HG03095 (cell line): ENCODE measurements around the gene ZNF469.

Source experiments
- ATAC-seq: cut with Tn5 transposase; IDR thresholded peaks from one replicate; pipeline ENCODE4 v1.9.1; 2021; ENCODE audit warnings: moderate library complexity; ENCODE audit not compliant: unreplicated experiment

Gene ZNF469

GRCh38 chr16:88347656-88348376, 34.9 kb upstream of the ZNF469 start:
- ATAC-seq = no peak

GRCh38 chr16:88348377-88349152, 34.2 kb upstream of the ZNF469 start:
- no peak for ATAC-seq

- no peak for ATAC-seq
Observed at GRCh38 chr16:88349153-88349902, 33.4 kb upstream of the ZNF469 start.

- ATAC-seq = no peak
Observed at GRCh38 chr16:88349903-88350900, 32.6 kb upstream of the ZNF469 start.

- no peak for ATAC-seq
Observed at GRCh38 chr16:88350922-88351321, 31.8 kb upstream of the ZNF469 start.

- no peak for ATAC-seq
Observed at GRCh38 chr16:88351491-88352101, 31.2 kb upstream of the ZNF469 start.

- no peak for ATAC-seq
Observed at GRCh38 chr16:88352261-88353200, 30.2 kb upstream of the ZNF469 start.

GRCh38 chr16:88353232-88353631, 29.5 kb upstream of the ZNF469 start:
- ATAC-seq = no peak

- no peak for ATAC-seq
Observed at GRCh38 chr16:88353691-88354090, 29.1 kb upstream of the ZNF469 start.

GRCh38 chr16:88354229-88355092, 28.3 kb upstream of the ZNF469 start:
- ATAC-seq = no peak

GRCh38 chr16:88355093-88355388, 27.7 kb upstream of the ZNF469 start:
- no peak for ATAC-seq

GRCh38 chr16:88355389-88356123, 27.2 kb upstream of the ZNF469 start:
- no peak for ATAC-seq

- no peak for ATAC-seq
Observed at GRCh38 chr16:88356124-88356726, 26.5 kb upstream of the ZNF469 start.

GRCh38 chr16:88356727-88357199, 26.0 kb upstream of the ZNF469 start:
- ATAC-seq = no peak

GRCh38 chr16:88357317-88358022, 25.3 kb upstream of the ZNF469 start:
- ATAC-seq = no peak

GRCh38 chr16:88358023-88358420, 24.7 kb upstream of the ZNF469 start:
- ATAC-seq = no peak
